ENCODE data around the gene BOK. TPM values are rescaled to one million over a fixed set of nuclear protein-coding genes. Genes with fewer than 3 reads are reported as not detected.

BOK gene
- total RNA-seq, 1 experiment from 2014 or later = 30.2 TPM

GRCh38 chr2:241609859-241610793, 51.6 kb downstream of the BOK start:
- Histone ChIP-seq H3K27ac (ENCODE audit: low read length) (no peak overlapping the region), H3K4me3 (ENCODE audit: low read length) (no peak overlapping the region), H3K4me2 (ENCODE audit: low read length) (no peak overlapping the region), H3K9ac (ENCODE audit: low read length) (no peak overlapping the region), H3F3A (ENCODE audit: low read length, unreplicated experiment) (no peaks in the 10 kb centered on the region), H3K27me3 (ENCODE audit: low read length) (no peaks in the 10 kb centered on the region), H3K9me3 (ENCODE audit: low read length) (no peaks in the 10 kb centered on the region), H3K79me2 (ENCODE audit: low read length) (peaks cover 34% of the 10 kb centered on the region), H4K20me1 (ENCODE audit: low read length) (no peaks in the 10 kb centered on the region), H2AFZ (ENCODE audit: low read length) (no peak overlapping the region), H3K4me1 (ENCODE audit: insufficient read depth, low read length) (no peaks in the 10 kb centered on the region), H3K36me3 (ENCODE audit: low read depth, low read length) (no peaks in the 10 kb centered on the region; the same call in 1 of the 2 replicates), H3K9me2 (replicated peaks; ENCODE audit: low read length) (no peaks in the 10 kb centered on the region)
- TF ChIP-seq, protein P1, sequence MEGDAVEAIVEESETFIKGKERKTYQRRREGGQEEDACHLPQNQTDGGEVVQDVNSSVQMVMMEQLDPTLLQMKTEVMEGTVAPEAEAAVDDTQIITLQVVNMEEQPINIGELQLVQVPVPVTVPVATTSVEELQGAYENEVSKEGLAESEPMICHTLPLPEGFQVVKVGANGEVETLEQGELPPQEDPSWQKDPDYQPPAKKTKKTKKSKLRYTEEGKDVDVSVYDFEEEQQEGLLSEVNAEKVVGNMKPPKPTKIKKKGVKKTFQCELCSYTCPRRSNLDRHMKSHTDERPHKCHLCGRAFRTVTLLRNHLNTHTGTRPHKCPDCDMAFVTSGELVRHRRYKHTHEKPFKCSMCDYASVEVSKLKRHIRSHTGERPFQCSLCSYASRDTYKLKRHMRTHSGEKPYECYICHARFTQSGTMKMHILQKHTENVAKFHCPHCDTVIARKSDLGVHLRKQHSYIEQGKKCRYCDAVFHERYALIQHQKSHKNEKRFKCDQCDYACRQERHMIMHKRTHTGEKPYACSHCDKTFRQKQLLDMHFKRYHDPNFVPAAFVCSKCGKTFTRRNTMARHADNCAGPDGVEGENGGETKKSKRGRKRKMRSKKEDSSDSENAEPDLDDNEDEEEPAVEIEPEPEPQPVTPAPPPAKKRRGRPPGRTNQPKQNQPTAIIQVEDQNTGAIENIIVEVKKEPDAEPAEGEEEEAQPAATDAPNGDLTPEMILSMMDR (conservative IDR thresholded peaks at IDR 0.05; ENCODE audit: low read depth, low read length) = no peak
- POLR2A ChIA-PET (ENCODE audit: unreplicated experiment) = no interaction called here
- intact Hi-C loops (cut with micrococcal nuclease) = no loop called here
- ATAC-seq = no peak
- no peak for DNase-seq
- BruUV-seq (replicated peaks) = no TSS peak
- CTCF ChIA-PET = no interaction called here

DNA sequence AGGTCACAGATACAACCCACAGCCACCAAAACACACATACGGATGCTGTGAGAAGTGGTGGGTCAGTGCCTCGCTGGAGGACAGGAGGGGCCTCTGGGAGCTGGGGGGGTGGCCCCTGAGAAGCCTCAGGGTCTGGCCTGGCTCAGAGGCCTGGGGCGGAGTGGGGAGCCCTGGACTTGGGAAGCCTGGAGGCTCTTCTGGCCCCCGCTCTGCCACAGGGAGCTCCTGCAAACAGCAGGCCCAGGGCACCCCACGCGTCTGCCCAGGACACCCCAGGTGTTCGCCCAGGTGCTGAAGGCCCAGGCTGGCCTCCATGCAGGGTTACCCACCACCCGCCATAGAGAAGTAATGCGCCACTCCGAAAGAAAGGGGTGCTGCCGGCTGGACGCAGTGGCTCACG, 52.5 kb downstream of the BOK start:
- CTCF ChIA-PET = no interaction called here
- H3F3A ChIP-seq (ENCODE audit: low read length, unreplicated experiment) = no peaks in the 10 kb centered on the region

More for the DNA sequence above, 52.5 kb downstream of the BOK start:
- intact Hi-C loops (cut with micrococcal nuclease) = no loop called here
- Histone ChIP-seq H4K20me1 (ENCODE audit: low read length) (no peaks in the 10 kb centered on the region), H2AFZ (ENCODE audit: low read length) (no peak overlapping the region), H3K79me2 (ENCODE audit: low read length) (peaks cover 44% of the 10 kb centered on the region), H3K36me3 (ENCODE audit: low read depth, low read length) (no peaks in the 10 kb centered on the region), H3K9me2 (replicated peaks; ENCODE audit: low read length) (no peaks in the 10 kb centered on the region), H3K4me1 (ENCODE audit: insufficient read depth, low read length) (no peaks in the 10 kb centered on the region), H3K4me3 (ENCODE audit: low read length) (no peak overlapping the region), H3K27ac (ENCODE audit: low read length) (no peak overlapping the region), H3K27me3 (ENCODE audit: low read length) (no peaks in the 10 kb centered on the region), H3K4me2 (ENCODE audit: low read length) (no peak overlapping the region), H3K9me3 (ENCODE audit: low read length) (no peaks in the 10 kb centered on the region), H3K9ac (ENCODE audit: low read length) (no peak overlapping the region)
- POLR2A ChIA-PET (ENCODE audit: unreplicated experiment) = no interaction called here
- ATAC-seq = no peak
- TF ChIP-seq EZH2 (IDR thresholded peaks at IDR 0.05; ENCODE audit: low read length, unreplicated experiment) = no peak
- no peak for TF ChIP-seq EZH2phosphoT487 (IDR thresholded peaks at IDR 0.05; ENCODE audit: borderline replicate concordance, low read length)
- TF ChIP-seq, protein P1 (conservative IDR thresholded peaks at IDR 0.05; ENCODE audit: low read depth, low read length) = no peak
- no TSS peak for BruUV-seq (replicated peaks)
- DNase-seq = no peak

All from PC-3 (cell line).